Measurements from ENCODE around the gene UVRAG. TPM values are rescaled to one million over a fixed set of nuclear protein-coding genes. Genes with fewer than 3 reads are reported as not detected.

Gene UVRAG
- total RNA-seq, 1 donor from 2014 or later = 20.7 TPM

DNA sequence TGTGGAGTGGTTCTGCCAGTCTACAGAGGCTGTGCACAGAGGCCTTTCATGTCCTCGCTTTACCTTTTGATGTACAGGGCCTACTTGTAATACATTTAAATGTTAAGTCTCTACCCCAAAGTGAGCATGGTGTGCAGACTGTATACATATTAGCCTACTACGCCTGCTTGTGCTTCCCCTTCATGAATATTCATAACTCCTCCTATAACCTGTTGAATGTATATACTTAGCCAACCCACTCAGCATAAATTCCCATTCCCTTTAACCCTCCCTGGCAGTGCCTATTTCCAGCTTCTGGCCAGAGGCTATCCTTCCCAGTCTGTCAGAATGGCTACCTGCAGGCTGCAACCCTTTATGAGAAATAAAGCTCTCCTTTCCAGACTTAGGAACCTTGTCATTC, 275.2 kb downstream of the UVRAG start:
- H3K4me3 Mint-ChIP-seq = no peak overlapping the region
- H3K27me3 Mint-ChIP-seq = no peaks in the 10 kb centered on the region
- peaks cover 29% of the 10 kb centered on the region for H3K36me3 Mint-ChIP-seq
- TF ChIP-seq, protein P1, sequence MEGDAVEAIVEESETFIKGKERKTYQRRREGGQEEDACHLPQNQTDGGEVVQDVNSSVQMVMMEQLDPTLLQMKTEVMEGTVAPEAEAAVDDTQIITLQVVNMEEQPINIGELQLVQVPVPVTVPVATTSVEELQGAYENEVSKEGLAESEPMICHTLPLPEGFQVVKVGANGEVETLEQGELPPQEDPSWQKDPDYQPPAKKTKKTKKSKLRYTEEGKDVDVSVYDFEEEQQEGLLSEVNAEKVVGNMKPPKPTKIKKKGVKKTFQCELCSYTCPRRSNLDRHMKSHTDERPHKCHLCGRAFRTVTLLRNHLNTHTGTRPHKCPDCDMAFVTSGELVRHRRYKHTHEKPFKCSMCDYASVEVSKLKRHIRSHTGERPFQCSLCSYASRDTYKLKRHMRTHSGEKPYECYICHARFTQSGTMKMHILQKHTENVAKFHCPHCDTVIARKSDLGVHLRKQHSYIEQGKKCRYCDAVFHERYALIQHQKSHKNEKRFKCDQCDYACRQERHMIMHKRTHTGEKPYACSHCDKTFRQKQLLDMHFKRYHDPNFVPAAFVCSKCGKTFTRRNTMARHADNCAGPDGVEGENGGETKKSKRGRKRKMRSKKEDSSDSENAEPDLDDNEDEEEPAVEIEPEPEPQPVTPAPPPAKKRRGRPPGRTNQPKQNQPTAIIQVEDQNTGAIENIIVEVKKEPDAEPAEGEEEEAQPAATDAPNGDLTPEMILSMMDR (conservative IDR thresholded peaks at IDR 0.05) = no peak
- peaks cover 8% of the 10 kb centered on the region for H3K4me1 Mint-ChIP-seq (ENCODE audit: unreplicated experiment)
- DNase-seq (ENCODE audit: extremely low spot score, unreplicated experiment) = no peak
- H3K27ac Mint-ChIP-seq = no peak overlapping the region
- H3K9me3 Mint-ChIP-seq = peaks cover 7% of the 10 kb centered on the region

DNA sequence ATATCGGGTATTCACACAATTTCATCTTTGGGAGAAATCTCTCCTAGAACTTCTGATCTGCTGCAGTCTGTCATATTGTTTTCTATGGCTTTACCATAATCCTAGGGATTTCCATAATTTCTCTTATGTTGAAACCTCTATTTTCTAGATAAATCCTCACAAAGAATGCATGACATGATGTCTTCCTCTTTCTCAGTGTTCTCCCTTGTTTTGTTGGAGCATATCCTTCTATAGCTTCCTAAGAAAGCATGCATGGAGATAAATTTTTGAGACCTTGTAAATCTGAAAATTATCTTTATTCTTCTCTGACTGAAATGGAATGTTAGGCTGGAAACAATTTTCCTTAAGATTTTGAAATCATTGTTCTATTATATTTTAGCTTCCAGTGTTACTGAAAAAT, 275.8 kb downstream of the UVRAG start:
- Mint-ChIP-seq H3K27me3 (no peaks in the 10 kb centered on the region), H3K4me3 (no peak overlapping the region), H3K27ac (no peak overlapping the region), H3K36me3 (peaks cover 29% of the 10 kb centered on the region), H3K4me1 (ENCODE audit: unreplicated experiment) (peaks cover 1% of the 10 kb centered on the region), H3K9me3 (peaks cover 7% of the 10 kb centered on the region)
- DNase-seq (ENCODE audit: extremely low spot score, unreplicated experiment) = no peak
- TF ChIP-seq, protein P1 (conservative IDR thresholded peaks at IDR 0.05) = no peak

DNA sequence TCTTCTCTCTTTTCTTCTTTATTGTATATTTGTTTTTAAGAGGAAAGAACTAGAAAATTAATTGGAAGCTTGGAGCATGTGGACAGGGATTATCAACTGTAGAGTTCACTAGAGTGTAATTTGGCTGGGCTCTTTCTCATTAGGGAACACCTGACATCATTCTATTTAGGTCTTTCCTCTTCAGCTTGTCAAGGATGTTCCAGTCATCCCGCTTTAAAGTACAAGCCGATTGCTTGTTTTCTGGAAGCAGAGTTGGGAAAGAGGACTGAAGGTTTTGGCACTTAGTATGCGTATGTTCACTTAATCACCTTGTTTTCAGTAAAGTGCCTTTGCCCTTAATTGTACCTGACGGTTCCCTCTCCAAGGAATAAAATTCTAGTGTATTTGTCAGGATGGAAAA, 279.7 kb downstream of the UVRAG start:
- TF ChIP-seq, protein P1 (conservative IDR thresholded peaks at IDR 0.05) = no peak
- H3K4me3 Mint-ChIP-seq = no peak overlapping the region
- H3K27me3 Mint-ChIP-seq = no peaks in the 10 kb centered on the region
- peaks cover 21% of the 10 kb centered on the region for H3K36me3 Mint-ChIP-seq
- DNase-seq (ENCODE audit: extremely low spot score, unreplicated experiment) = no peak
- H3K4me1 Mint-ChIP-seq (ENCODE audit: unreplicated experiment) = no peaks in the 10 kb centered on the region
- peaks cover 7% of the 10 kb centered on the region for H3K9me3 Mint-ChIP-seq
- H3K27ac Mint-ChIP-seq = no peak overlapping the region

DNA sequence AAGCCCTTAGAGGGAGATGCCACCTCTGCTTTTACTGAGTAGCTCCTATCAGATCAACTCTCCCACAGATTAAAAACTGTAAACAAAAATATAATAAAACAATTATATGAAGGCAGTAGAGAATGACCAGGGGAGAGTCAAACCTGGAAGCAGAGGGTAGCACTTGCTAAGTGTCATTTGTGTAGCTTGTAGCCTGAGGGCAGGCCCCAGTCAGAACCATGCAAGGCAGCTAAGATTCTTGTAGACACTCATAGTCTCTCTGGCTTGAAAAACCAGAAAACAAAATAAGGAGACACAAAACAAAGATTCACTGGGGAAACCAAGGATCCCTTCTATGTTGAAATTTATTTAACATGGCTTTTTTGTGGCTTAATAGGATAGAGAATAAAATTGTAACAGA, 280.9 kb downstream of the UVRAG start:
- TF ChIP-seq, protein P1 (conservative IDR thresholded peaks at IDR 0.05) = no peak
- DNase-seq (ENCODE audit: extremely low spot score, unreplicated experiment) = no peak
- Mint-ChIP-seq H3K4me3 (no peak overlapping the region), H3K9me3 (no peaks in the 10 kb centered on the region), H3K36me3 (peaks cover 9% of the 10 kb centered on the region), H3K27me3 (no peaks in the 10 kb centered on the region), H3K4me1 (ENCODE audit: unreplicated experiment) (no peaks in the 10 kb centered on the region), H3K27ac (peak overlapping the region; percentile 65)

DNA sequence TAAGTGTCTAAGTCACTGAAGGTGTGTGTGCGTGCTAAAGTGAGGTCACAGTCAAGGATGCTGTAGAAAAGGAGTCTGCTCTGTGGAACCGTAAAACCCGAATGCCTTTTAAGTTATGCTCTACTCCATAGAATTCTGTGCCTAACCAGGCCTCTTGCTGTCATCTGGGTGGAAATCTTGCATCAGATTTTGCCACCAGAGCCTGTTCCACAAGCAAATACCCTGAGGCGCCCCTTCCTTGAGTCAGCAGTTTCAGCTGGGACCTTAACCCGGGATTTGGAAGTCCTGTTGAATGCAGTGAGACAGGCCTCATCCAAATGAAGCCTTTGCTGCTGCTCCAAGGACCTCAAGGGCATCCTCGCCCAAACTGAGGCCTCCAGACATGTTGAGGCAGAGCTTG, 281.5 kb downstream of the UVRAG start:
- TF ChIP-seq, protein P1 (conservative IDR thresholded peaks at IDR 0.05) = no peak
- Mint-ChIP-seq H3K27me3 (no peaks in the 10 kb centered on the region), H3K36me3 (peaks cover 5% of the 10 kb centered on the region), H3K4me3 (no peak overlapping the region), H3K27ac (peak overlapping the region; percentile 65), H3K4me1 (ENCODE audit: unreplicated experiment) (no peaks in the 10 kb centered on the region), H3K9me3 (no peaks in the 10 kb centered on the region)
- DNase-seq (ENCODE audit: extremely low spot score, unreplicated experiment) = no peak

DNA sequence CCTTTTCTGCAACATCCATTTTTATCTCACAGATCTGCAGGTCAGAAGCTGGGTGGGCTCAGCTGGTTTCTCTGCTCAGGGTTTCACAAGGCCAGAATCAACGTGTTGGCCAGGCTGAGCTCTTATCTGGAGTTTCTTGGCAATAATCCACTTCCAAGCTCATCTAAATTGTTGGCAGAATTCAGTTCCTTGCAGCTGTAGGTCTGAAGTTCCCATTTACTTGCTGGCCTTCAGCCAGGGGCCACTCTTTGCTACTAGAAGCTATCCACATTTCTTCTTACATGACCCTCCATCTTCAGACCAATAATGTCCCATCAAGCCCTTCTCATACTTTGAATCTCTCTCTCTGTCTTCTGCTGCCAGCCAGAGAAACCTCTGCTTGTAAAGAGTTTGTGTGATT, 287.8 kb downstream of the UVRAG start:
- TF ChIP-seq, protein P1 (conservative IDR thresholded peaks at IDR 0.05) = no peak

More for the DNA sequence above, 287.8 kb downstream of the UVRAG start:
- no peaks in the 10 kb centered on the region for H3K9me3 Mint-ChIP-seq
- H3K27ac Mint-ChIP-seq = no peak overlapping the region
- H3K4me1 Mint-ChIP-seq (ENCODE audit: unreplicated experiment) = peaks cover 12% of the 10 kb centered on the region
- H3K27me3 Mint-ChIP-seq = no peaks in the 10 kb centered on the region
- no peak for DNase-seq (ENCODE audit: extremely low spot score, unreplicated experiment)
- no peak overlapping the region for H3K4me3 Mint-ChIP-seq
- no peaks in the 10 kb centered on the region for H3K36me3 Mint-ChIP-seq
